DOHH2 (cell line): ENCODE measurements around the gene SLC35G4.

Experiments
- CTCF ChIP-seq: fragments of 200-600 bp; sonication (generic); IDR thresholded peaks from one replicate; pipeline ENCODE4 v1.5.1; 2014; ENCODE audit warnings: antibody characterized with exemption, mild to moderate bottlenecking, low read depth, low read length; ENCODE audit not compliant: poor library complexity, severe bottlenecking
- EZH2phosphoT487 ChIP-seq: fragments of 200-600 bp; sonication (generic); IDR thresholded peaks from 2 replicates; pipeline ENCODE4 v1.6.1; 2017; ENCODE audit warnings: borderline replicate concordance, mild to moderate bottlenecking, antibody characterized with exemption, low read length, moderate library complexity, mixed read lengths

DNA sequence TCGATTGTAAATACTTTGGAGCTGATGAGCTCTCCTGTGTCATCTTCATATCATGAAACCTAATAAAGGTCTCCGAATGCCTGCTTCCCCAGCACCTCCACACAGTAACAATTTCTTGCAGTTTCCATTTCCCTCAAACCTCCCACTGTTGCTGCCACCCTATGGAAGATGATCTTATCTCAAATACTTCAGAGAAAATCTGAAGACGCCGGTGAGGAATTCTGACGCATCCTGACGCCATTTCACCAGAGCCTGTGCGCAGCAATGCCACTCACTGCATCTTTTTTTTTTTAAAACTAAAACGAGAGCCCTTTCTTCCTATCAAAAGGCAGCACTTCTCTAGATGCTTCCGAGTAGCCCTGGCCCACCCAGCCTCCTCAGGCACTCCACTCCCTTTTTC is 47.8 kb downstream of the SLC35G4 start:
- no peak for TF ChIP-seq CTCF
- no peak for TF ChIP-seq EZH2phosphoT487
